Ovary (tissue), 9 donors: ENCODE results near the gene TLR6. TPM values are rescaled to one million over a fixed set of nuclear protein-coding genes. Genes with fewer than 3 reads are reported as not detected.

Experiments used
- DNase-seq, 5 donors: peaks; one replicate each; pipeline ENCODE4 v3.0.0-alpha.2; 2019 to 2020
- H3K27ac ChIP-seq, 2 donors: fragments of 200-600 bp; one replicate each; pipeline versions ENCODE4 v1.5.1 to v1.8.0; 2019 to 2022
- H3K27me3 ChIP-seq: fragments of 200-600 bp; one replicate; pipeline ENCODE4 v1.8.0; 2022
- H3K36me3 ChIP-seq: fragments of 200-600 bp; sonication (generic); one replicate; pipeline ENCODE4 v1.5.1; 2019
- H3K4me1 ChIP-seq: one replicate; pipeline ENCODE4 v1.8.1; 2013; ENCODE audit warnings: mild to moderate bottlenecking, moderate library complexity; ENCODE audit not compliant: insufficient read depth
- H3K4me3 ChIP-seq: fragments of 200-600 bp; sonication (generic); one replicate; pipeline ENCODE4 v1.5.1; 2017
- H3K9me3 ChIP-seq, 2 donors: fragments of 200-600 bp in 1 of 2; sonication (generic) in 1 of 2; one replicate each; pipeline versions ENCODE4 v1.5.1 to v1.8.1; 2013 to 2019; ENCODE audit warnings: mild to moderate bottlenecking in 1 of 2, moderate library complexity in 1 of 2
- CTCF ChIP-seq, 3 donors: fragments of 450-650 bp in 2 of 3; fragments of 200-600 bp in 1 of 3; IDR thresholded peaks; one replicate each; pipeline versions ENCODE4 v1.5.1 to v1.8.0; 2016 to 2022; ENCODE audit warnings: antibody characterized with exemption in 3 of 3, mild to moderate bottlenecking in 1 of 3
- EP300 ChIP-seq: sonication (generic); formaldehyde crosslinking; IDR thresholded peaks from one replicate; pipeline ENCODE4 v1.6.1; 2017; ENCODE audit warnings: antibody characterized with exemption
- POLR2A ChIP-seq: fragments of 450-650 bp; IDR thresholded peaks from one replicate; pipeline ENCODE4 v1.6.1; 2017; ENCODE audit warnings: antibody characterized with exemption, mild to moderate bottlenecking, moderate library complexity
- WGBS, 3 donors: extraction: QIAGEN DNeasy Blood & Tissue Kit in 1 of 3; methylation state at CpG; one replicate each; pipeline versions ENCODE4 v1.1.5 to v1.1.7; 2013 to 2017; 5-methylcytosine and 5-hydroxymethylcytosine counted together
- intact Hi-C, 4 donors: fragments of 100-400 bp; cut with DNase I; formaldehyde crosslinking; loops; one replicate each; pipeline versions ENCODE4 v1.11.0 to v1.15.1; 2022 to 2023
- polyA plus RNA-seq, 2 donors: library from polyadenylated mRNA; stranded (reverse); fragments of 200-250 nt in 1 of 2; fragments of 350-450 nt in 1 of 2; fragmentation: Illumina TruSeq in 1 of 2; extraction: RNeasy Lipid Tissue Mini Kit (QIAGEN cat#74804) in 1 of 2; gene quantifications; one replicate each; pipeline ENCODE4 v1.2.3, GENCODE V29; 2013 to 2014
- total RNA-seq, 7 donors: library from RNA; depleted of rRNA in 2 of 7; stranded (reverse); fragments of >200 nt in 2 of 7; fragmentation: NEBNext Ultra II Directional in 3 of 7; extraction: Animal tissue kit (Norgen Biotek cat#: 25700) in 3 of 7; gene quantifications; one replicate each; pipeline versions ENCODE4 v1.1.0 to v1.2.4, GENCODE V29; 2016 to 2023
- donor health status: DM: no; HTN: no; CAD: no; lungs with moderate emphysema.
- donor health status: DM: no; HTN: no; CAD: no.
- donor health status: Bipolar disorder and iron deficiency.
- donor health status: DM: yes; HTN: yes; CAD: no.
- donor health status: DM: no; HTN: no; CAD: no.
- donor health status: DM: yes; HTN: yes; CAD: no.

TLR6 gene
- total and polyA plus RNA-seq, 9 donors, result 0.52 to 5.0 (median 2.6) TPM

GRCh38 chr4:38902695-38903094, 46.1 kb upstream of the TLR6 start:
- TF ChIP-seq EP300 (no peak), POLR2A (no peak), CTCF (IDR thresholded peaks at IDR 0.05) (no peak)
- Histone ChIP-seq H3K27ac (no peak overlapping the region), H3K4me3 (no peak overlapping the region), H3K9me3 (no peaks in the 10 kb centered on the region), H3K36me3 (no peaks in the 10 kb centered on the region), H3K4me1 (peaks cover 19% of the 10 kb centered on the region), H3K27me3 (no peaks in the 10 kb centered on the region)
- intact Hi-C loops, result loop anchor here in 3 of 4 donors (5.0 to 10.0 kb wide), 3 partner anchors 142 to 235 kb away; no protein-coding TSS in a partner anchor
- DNase-seq, result no peak

DNA sequence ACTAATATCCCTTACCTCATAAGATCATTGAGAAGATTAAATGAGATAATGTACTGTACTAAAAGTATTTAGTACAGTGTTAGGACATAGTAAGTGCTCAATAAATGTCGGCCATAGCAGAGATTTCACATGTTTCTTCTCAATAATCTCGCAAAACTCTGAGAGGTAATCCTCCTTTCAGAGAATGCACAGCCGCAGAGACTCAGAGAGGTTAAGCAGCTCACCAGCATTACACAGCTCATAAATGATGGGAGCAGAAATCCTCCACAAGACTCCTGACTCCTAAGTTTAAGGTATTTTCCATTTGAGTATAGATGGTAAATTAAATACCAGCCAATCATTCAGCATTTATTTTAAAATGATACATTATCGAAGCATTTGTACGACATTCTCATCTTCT, 45.6 kb upstream of the TLR6 start:
- no peaks in the 10 kb centered on the region for H3K27me3 ChIP-seq
- no peak overlapping the region for H3K27ac ChIP-seq
- 81 to 86% (median 85%) methylated on average over 5 of the region's 5 CpGs for WGBS, 3 donors
- intact Hi-C loops, result loop anchor here in 3 of 4 donors (5.0 to 10.0 kb wide), 3 partner anchors 143 to 235 kb away; no protein-coding TSS in a partner anchor
- H3K4me1 ChIP-seq, result peaks cover 19% of the 10 kb centered on the region
- H3K4me3 ChIP-seq, result no peak overlapping the region
- no peaks in the 10 kb centered on the region for H3K36me3 ChIP-seq
- no peak for TF ChIP-seq POLR2A
- TF ChIP-seq CTCF (IDR thresholded peaks at IDR 0.05), result no peak
- TF ChIP-seq EP300, result no peak
- DNase-seq, result no peak
- H3K9me3 ChIP-seq, result no peaks in the 10 kb centered on the region

- no peak for TF ChIP-seq CTCF (IDR thresholded peaks at IDR 0.05)
- no peak for TF ChIP-seq EP300
- TF ChIP-seq POLR2A, result no peak
- Histone ChIP-seq H3K27ac (no peak overlapping the region), H3K36me3 (no peaks in the 10 kb centered on the region), H3K27me3 (no peaks in the 10 kb centered on the region), H3K4me1 (no peaks in the 10 kb centered on the region), H3K4me3 (no peak overlapping the region), H3K9me3 (no peaks in the 10 kb centered on the region)
- WGBS, 3 donors, result 90 to 95% (median 92%) methylated on average over 7 of the region's 7 CpGs
- no peak for DNase-seq
- intact Hi-C loops, result no loop called here
These were observed 41.6 kb upstream of the TLR6 start for GRCh38 chr4:38898245-38898644.

DNA sequence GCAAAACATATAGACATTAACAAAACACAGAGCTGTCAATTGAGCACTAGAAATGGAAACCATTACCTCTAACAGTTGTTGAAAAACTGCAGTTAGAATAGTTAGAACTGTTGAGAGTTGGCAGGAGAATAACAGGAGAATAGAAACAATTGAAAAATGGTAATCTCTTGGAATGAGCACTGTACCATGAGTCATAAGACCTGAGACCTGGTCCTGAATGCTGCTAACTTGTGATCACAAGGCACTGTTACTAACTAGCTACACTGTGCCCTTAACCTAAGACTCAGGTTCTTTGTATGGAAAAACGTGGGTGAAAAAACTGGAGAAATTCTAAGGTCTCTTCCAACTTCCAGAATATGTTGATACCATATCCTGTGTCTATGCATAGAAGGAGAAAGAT, 40.3 kb upstream of the TLR6 start:
- Histone ChIP-seq H3K27me3 (no peaks in the 10 kb centered on the region), H3K4me3 (no peak overlapping the region), H3K4me1 (no peaks in the 10 kb centered on the region), H3K9me3 (no peaks in the 10 kb centered on the region), H3K36me3 (no peaks in the 10 kb centered on the region), H3K27ac (no peak overlapping the region)
- no peak for DNase-seq
- intact Hi-C loops, result no loop called here
- no peak for TF ChIP-seq CTCF (IDR thresholded peaks at IDR 0.05)
- TF ChIP-seq EP300, result no peak
- no peak for TF ChIP-seq POLR2A
- WGBS, 3 donors, result 42 to 61% (median 61%) methylated on average over 1 of the region's 1 CpG
